SJSA1 (cell line): ENCODE results near the gene C6orf141. TPM values are rescaled to one million over a fixed set of nuclear protein-coding genes. Genes with fewer than 3 reads are reported as not detected.

ENCODE experiments used
- DNase-seq, 2 experiments: peaks; one replicate each; pipeline ENCODE4 v3.0.0-alpha.2; 2015 to 2020; ENCODE audit warnings: low spot score in 2 of 2, low read depth in 1 of 2
- H3K27ac ChIP-seq: fragments of 250-450 bp; sonication (Bioruptor Pico); 2 replicates; pipeline ENCODE4 v1.5.1; 2020; ENCODE audit warnings: mild to moderate bottlenecking, moderate library complexity
- H3K27me3 ChIP-seq: fragments of 250-450 bp; sonication (Bioruptor Pico); replicated peaks from 2 replicates; pipeline ENCODE4 v1.5.1; 2020; ENCODE audit warnings: mild to moderate bottlenecking, moderate library complexity
- H3K36me3 ChIP-seq: fragments of 250-450 bp; sonication (Bioruptor Pico); 2 replicates; pipeline ENCODE4 v1.5.1; 2020; ENCODE audit warnings: mild to moderate bottlenecking
- H3K4me1 ChIP-seq: fragments of 250-450 bp; sonication (Bioruptor Pico); replicated peaks from 2 replicates; pipeline ENCODE4 v1.6.1; 2021; ENCODE audit warnings: mild to moderate bottlenecking
- H3K4me3 ChIP-seq: fragments of 250-450 bp; sonication (Bioruptor Pico); 2 replicates; pipeline ENCODE4 v1.5.1; 2020; ENCODE audit warnings: mild to moderate bottlenecking
- H3K9me3 ChIP-seq: fragments of 250-450 bp; sonication (Bioruptor Pico); replicated peaks from 2 replicates; pipeline ENCODE4 v1.5.1; 2020; ENCODE audit warnings: mild to moderate bottlenecking
- total RNA-seq: library from RNA; depleted of rRNA; stranded (reverse); fragments of >200 nt; shearing (Covaris generic); gene quantifications from 2 replicates; pipeline ENCODE4 v1.2.3, GENCODE V29; 2014

Gene C6orf141
- total RNA-seq, 1 experiment from 2014 or later = not detected

DNA sequence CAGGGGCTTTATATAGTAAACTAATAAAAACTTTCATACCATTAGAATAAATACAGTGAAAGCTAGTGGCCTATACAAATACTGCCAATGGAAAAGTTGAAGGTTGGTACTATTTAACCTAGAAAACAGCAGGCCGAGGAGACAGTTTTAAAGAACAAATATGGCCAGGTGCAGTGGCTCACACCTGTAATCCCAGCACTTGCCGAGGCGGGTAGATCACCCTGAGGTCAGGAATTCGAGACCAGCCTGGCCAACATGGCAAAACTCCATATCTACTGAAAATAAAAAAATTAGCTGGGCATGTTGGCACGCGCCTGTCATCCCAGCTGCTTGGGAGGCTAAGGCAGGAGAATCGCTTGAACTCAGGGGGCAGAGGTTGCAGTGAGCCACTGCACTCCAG, 25.9 kb upstream of the C6orf141 start:
- Histone ChIP-seq H3K9me3 (no peaks in the 10 kb centered on the region), H3K27me3 (no peaks in the 10 kb centered on the region), H3K4me1 (no peaks in the 10 kb centered on the region), H3K4me3 (no peak overlapping the region), H3K27ac (no peak overlapping the region), H3K36me3 (no peaks in the 10 kb centered on the region)
- no peak for DNase-seq

DNA sequence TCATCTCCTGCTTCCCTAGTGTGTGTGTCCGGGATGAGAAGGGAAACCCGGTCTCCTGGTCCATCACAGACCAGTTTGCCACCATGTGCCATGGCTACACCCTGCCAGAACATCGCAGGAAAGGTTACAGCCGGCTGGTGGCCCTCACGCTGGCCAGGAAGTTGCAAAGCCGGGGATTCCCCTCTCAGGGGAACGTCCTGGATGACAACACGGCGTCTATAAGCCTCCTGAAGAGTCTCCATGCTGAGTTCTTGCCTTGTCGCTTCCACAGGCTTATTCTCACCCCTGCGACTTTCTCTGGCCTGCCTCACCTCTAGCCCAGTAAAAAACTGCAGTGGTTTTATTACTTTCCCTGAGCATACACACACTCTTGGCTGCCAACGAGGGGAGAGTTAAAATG, 23.9 kb upstream of the C6orf141 start:
- Histone ChIP-seq H3K4me3 (no peak overlapping the region), H3K27me3 (no peaks in the 10 kb centered on the region), H3K27ac (no peak overlapping the region), H3K4me1 (no peaks in the 10 kb centered on the region), H3K9me3 (no peaks in the 10 kb centered on the region), H3K36me3 (no peaks in the 10 kb centered on the region)
- no peak for DNase-seq

DNA sequence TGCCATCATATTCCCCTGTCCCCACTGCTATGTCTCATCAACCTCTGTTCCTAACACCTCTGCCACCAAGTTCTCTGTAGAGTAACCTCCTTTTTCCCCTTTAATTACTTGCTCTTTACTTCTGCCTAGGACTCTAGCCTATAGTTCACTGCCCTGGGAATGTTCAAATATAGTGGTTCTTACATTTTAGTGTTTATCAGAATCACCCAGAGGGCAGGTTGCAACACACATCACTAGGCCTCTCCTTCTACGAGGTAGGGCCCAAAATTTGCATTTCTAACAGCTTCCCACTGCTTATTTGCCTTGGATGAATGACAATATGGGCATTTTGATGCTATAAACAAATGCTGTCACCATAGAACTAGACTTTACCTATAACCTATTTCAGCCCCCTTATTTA, 23.1 kb upstream of the C6orf141 start:
- Histone ChIP-seq H3K9me3 (no peaks in the 10 kb centered on the region), H3K4me1 (no peaks in the 10 kb centered on the region), H3K4me3 (no peak overlapping the region), H3K27ac (no peak overlapping the region), H3K27me3 (no peaks in the 10 kb centered on the region), H3K36me3 (no peaks in the 10 kb centered on the region)
- DNase-seq = no peak

DNA sequence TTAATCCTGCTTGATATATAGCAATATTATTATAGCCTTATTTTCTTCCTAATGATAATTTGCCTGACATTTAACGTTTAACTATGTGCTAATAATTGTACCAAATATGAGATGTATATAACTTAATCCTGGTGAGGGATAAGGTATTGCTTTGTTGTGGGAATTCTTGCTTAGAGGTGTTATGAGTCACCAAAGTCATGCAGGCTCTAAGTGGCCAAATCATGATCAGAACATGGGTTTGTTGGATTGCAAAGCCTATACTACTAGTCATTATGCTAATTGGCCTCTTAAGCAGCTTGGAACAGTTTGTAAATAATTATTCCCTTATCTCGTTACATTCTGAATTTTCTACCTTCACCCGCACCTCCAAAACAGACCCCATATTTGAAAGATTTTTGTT, 21.9 kb upstream of the C6orf141 start:
- Histone ChIP-seq H3K9me3 (no peaks in the 10 kb centered on the region), H3K27me3 (no peaks in the 10 kb centered on the region), H3K4me3 (no peak overlapping the region), H3K27ac (no peak overlapping the region), H3K36me3 (no peaks in the 10 kb centered on the region), H3K4me1 (no peaks in the 10 kb centered on the region)
- DNase-seq = no peak

DNA sequence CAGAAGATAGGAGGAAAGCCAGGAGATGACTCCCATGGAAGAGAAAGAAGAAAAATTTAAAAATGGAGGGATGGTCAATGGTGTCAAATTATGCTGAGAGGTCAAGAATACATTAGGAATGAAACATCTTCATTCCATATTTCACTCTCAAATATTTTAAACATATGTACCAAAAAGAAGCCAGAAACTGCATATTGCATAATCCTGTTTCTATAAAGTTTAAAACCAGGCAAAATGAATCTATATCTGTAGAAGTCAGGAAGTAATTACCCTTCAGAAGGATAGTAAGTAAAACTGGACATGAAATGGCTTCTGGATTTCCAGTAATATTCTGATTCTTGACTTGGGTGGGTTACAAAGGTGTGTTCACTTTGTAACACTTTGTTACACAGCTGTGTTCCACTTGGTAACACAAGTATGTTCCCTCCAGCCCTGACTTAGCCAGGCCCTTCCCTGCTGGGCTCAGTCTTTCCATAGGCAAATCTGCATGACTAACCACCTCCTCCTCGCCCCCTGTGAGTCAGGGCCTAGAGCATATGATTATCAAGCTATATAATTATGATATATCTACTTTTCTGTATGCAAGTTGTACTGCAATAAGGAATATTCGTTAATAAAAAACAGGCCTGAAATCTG, 20.2 kb upstream of the C6orf141 start:
- Histone ChIP-seq H3K36me3 (no peaks in the 10 kb centered on the region), H3K4me3 (no peak overlapping the region), H3K27me3 (no peaks in the 10 kb centered on the region), H3K4me1 (no peaks in the 10 kb centered on the region), H3K27ac (no peak overlapping the region), H3K9me3 (no peaks in the 10 kb centered on the region)
- no peak for DNase-seq

DNA sequence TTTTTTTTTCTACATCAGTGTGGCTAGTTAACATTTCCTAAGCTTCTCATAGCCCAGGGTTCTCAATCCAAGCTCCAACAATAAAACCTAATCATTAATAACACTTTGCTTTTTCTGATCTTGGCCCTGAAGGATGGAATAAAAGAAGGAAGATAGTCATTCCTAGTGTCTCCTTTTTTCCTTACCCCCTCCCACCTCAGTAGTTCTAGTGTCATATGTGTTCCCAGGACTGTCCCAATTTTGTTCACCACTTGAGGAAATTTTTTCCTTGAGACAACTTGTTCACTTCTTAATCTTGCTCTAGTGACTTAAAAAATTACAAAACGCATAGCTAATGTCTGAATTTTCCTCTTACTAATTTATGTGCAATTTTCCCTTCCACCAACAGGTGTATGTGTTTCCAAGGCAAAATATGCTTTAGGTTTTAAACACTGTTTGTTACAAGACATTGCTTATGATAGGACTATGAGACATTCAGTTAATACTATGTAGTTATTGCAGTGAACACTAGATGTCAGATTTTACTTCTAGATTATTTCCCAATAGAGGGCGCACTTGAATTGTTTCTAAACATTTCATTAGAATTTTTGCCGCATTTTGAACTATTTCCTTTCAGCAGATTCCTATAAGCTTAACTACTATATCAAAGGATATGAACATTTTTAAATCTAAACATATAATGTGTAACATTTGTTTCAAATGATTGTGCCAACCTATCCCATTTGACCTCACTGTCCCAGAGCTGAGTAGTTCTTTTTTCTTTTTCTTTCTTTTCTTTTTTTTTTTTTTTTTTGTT, 18.5 kb upstream of the C6orf141 start:
- Histone ChIP-seq H3K27me3 (no peaks in the 10 kb centered on the region), H3K4me3 (no peak overlapping the region), H3K9me3 (no peaks in the 10 kb centered on the region), H3K27ac (no peak overlapping the region), H3K4me1 (no peaks in the 10 kb centered on the region), H3K36me3 (no peaks in the 10 kb centered on the region)
- DNase-seq = peak in 1 of 2 experiments; percentile 33

DNA sequence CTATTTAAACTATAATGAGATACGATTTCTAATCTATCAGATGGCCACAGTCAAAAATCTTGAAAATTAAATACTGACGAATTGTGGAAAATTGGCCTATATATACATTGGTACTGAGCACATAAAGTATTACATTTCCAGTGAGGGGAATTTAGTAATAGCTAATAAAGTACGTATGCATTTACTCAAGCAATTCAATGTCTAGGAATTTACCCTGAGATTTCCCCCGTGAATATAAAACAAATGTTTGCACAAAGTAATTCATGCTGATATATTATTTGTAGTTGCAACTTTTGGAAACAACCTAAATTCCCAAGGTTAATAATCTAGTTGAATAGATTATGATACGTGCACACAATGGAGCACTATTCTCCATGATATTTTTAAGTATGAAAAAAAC, 14.7 kb upstream of the C6orf141 start:
- no peak overlapping the region for H3K4me3 ChIP-seq
- no peak for DNase-seq
- H3K27ac ChIP-seq = no peak overlapping the region
- no peaks in the 10 kb centered on the region for H3K9me3 ChIP-seq
- no peaks in the 10 kb centered on the region for H3K27me3 ChIP-seq
- H3K36me3 ChIP-seq = no peaks in the 10 kb centered on the region
- no peaks in the 10 kb centered on the region for H3K4me1 ChIP-seq

DNA sequence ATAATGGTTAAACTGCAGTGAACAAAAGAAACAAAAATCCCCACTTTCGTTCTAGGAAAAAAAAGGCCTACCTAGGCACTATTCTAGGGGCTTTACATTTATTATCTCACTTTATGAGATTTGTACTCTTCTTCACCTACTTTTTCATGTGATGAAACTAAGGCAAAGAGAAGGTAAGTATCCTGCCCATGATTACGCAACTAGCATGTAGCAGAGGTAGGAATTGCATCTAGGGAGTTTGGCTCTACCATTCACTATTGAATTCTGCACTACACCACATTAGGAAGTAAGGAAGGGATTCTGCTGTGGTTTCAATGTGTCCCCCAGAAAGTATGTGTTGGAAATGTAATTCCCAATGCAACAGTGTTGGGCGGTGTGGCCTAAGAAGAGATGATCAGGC, 11.4 kb upstream of the C6orf141 start:
- no peaks in the 10 kb centered on the region for H3K9me3 ChIP-seq
- no peaks in the 10 kb centered on the region for H3K27me3 ChIP-seq
- no peak overlapping the region for H3K4me3 ChIP-seq
- no peak for DNase-seq
- no peaks in the 10 kb centered on the region for H3K36me3 ChIP-seq
- H3K27ac ChIP-seq = no peak overlapping the region
- no peaks in the 10 kb centered on the region for H3K4me1 ChIP-seq

DNA sequence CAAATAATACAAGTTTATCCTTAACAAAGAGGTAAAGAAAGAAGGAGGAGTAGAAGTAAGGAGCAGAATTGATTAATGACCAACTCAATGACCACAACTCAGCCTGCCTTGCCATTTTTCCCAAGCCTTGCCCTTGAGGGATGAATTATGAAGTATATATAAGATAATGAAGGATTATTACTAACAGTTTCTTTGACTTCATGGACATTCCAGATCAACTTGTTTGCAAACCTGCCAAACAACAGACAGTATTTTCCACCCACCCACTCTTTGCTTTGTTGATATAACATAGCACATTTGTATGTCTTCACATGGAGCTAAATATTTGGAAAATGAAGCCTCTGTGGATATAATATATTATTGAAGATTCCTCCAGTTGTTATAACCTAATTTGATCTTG, 9.9 kb upstream of the C6orf141 start:
- DNase-seq = no peak
- H3K27me3 ChIP-seq = no peaks in the 10 kb centered on the region
- no peak overlapping the region for H3K27ac ChIP-seq

DNA sequence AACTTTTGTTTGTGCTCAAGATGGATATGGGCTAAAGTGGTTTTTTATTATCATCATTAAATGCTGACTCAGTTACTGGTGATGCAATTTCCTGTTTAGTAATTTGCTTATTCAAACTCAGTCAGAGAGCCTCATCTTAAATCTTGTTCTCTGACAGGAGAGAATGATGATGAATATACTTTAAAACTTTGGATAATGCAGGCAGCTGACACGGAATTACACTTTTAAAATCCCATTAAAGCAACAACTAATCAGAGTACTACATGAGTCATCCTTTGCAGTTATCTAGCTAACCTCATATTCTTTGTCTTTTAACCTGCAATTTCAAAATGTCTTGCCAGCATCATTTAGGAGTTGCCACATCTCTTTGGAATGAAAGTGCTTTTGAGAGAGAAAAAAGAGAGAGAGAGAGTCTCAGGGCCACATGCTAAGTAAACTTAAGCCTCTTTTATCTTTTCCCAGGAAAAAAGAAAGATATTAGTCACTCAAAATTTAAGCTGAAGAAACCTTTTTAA, 9.2 kb upstream of the C6orf141 start:
- peak in 1 of 2 experiments; percentile 10 for DNase-seq
- Histone ChIP-seq H3K9me3 (no peaks in the 10 kb centered on the region), H3K27ac (no peak overlapping the region)

More for the DNA sequence above, 9.9 kb upstream of the C6orf141 start:
- no peaks in the 10 kb centered on the region for H3K4me1 ChIP-seq
- no peaks in the 10 kb centered on the region for H3K9me3 ChIP-seq
- no peaks in the 10 kb centered on the region for H3K36me3 ChIP-seq
- no peak overlapping the region for H3K4me3 ChIP-seq

DNA sequence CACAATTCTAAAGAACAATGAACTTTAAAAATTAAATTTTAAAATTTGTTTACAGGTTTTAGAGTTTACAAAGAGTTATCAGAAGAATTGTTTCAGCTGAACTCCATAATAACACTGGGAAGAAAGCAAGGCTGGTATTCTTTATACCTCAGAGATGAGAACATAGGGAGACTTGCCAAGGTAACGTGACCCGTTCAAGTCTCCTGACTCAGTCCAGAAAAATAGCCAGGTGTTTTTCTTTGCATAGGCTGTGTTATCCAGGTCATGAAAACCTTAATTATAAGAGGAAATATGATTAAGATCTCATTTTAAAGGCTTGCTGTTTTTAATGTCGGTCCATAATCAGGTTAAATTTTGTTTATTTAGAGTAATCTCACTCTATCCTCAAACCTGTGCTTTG, 8.5 kb upstream of the C6orf141 start:
- Histone ChIP-seq H3K9me3 (no peaks in the 10 kb centered on the region), H3K4me3 (no peak overlapping the region), H3K4me1 (no peaks in the 10 kb centered on the region), H3K36me3 (no peaks in the 10 kb centered on the region), H3K27me3 (no peaks in the 10 kb centered on the region; the same call in 1 of the 2 replicates), H3K27ac (no peak overlapping the region)
- DNase-seq = no peak

More for the DNA sequence above, 9.2 kb upstream of the C6orf141 start:
- Histone ChIP-seq H3K36me3 (no peaks in the 10 kb centered on the region), H3K27me3 (no peaks in the 10 kb centered on the region; the same call in 1 of the 2 replicates), H3K4me1 (no peaks in the 10 kb centered on the region), H3K4me3 (no peak overlapping the region)

DNA sequence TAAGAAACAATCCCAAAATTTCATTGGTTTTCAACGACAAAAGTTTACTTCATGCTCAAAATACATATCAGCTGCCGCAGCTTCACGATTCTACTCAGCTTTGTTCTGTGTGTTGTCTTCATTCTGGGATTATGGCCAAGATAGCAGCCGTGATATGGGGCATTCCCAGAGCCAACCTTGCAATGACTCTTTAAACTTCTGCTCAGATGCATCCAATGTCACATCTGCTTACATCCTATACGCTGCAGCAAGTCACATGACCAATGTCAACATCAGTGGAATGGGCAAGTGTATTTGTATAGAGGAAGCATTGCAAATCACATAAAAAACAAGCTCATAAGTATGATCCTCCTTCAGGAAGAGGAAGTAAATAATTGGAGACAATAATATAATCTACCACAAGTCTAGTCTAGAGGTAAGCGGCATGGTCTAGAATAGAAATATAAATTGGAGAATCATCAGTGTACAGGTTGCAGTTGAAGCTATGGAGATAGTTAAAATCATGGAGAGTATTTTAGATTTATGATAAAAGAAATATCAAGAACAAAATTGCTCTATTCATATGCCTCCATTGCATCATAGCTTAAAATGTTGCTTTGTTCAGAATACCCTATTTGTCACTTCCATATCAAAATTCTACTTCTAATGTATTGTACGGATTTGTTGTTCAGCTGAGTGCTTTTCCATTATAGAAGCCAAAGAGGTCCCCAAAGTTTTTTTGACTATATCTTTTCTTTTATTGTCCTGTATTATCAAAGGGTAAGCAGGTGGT, 7.2 kb upstream of the C6orf141 start:
- Histone ChIP-seq H3K4me3 (no peak overlapping the region), H3K27me3 (peaks cover 3% of the 10 kb centered on the region), H3K9me3 (no peaks in the 10 kb centered on the region), H3K27ac (no peak overlapping the region), H3K4me1 (no peaks in the 10 kb centered on the region), H3K36me3 (no peaks in the 10 kb centered on the region)
- DNase-seq = no peak

DNA sequence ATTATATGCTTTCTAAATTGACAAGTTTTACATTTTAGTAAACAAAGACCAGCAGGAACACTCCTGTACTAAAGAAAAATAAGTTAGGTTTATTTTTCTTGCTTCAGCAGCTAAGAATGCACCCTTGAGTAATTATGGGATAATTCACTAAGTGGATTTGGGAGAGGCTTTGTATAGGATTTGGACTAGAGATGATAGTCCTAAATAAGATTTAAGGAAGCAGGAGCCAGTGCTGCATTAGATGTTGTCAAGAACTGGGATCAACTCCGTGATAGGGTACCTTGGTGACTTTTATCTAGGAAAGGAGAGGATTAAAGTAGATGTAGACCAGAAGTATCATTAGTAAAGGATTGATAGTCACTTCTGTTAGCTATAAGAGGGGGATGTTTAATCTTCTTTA, 4.1 kb upstream of the C6orf141 start:
- Histone ChIP-seq H3K27ac (no peak overlapping the region), H3K27me3 (peaks cover 17% of the 10 kb centered on the region), H3K4me1 (peaks cover 11% of the 10 kb centered on the region), H3K4me3 (no peak overlapping the region), H3K9me3 (no peaks in the 10 kb centered on the region), H3K36me3 (no peaks in the 10 kb centered on the region)
- DNase-seq = no peak
